IPS-NIHi11 (cell line): ENCODE results near the gene CORO2B.
A peak's percentile ranks its signal among the peaks of the same experiment; 100 is the strongest.
"Not testable (repeated sequence)": the region's sequence is repeated elsewhere in the genome, so short reads cannot be mapped to it uniquely, and the experiment has no call there.

ENCODE experiments used
- DNase-seq: peaks from one replicate; pipeline ENCODE4 v3.0.0; 2012; ENCODE audit warnings: mixed read lengths, low spot score

Gene CORO2B

GRCh38 chr15:68590721-68591389 lies 12.1 kb downstream of the CORO2B start:
- no peak for DNase-seq

GRCh38 chr15:68592054-68592453 lies 13.3 kb downstream of the CORO2B start:
- DNase-seq = no peak

GRCh38 chr15:68592544-68592943 lies 13.8 kb downstream of the CORO2B start:
- DNase-seq = no peak

GRCh38 chr15:68593341-68593740 lies 14.5 kb downstream of the CORO2B start:
- no peak for DNase-seq

GRCh38 chr15:68593828-68594532 lies 15.2 kb downstream of the CORO2B start:
- DNase-seq = no peak

GRCh38 chr15:68594533-68595259 lies 15.9 kb downstream of the CORO2B start:
- no peak for DNase-seq

- DNase-seq = no peak
Measured at GRCh38 chr15:68595260-68595564, 16.4 kb downstream of the CORO2B start.

- no peak for DNase-seq
Measured at GRCh38 chr15:68595761-68596160, 17.0 kb downstream of the CORO2B start.

- no peak for DNase-seq
Measured at GRCh38 chr15:68596691-68597090, 17.9 kb downstream of the CORO2B start.

- DNase-seq = no peak
Measured at GRCh38 chr15:68597581-68597980, 18.8 kb downstream of the CORO2B start.

- DNase-seq = no peak
Measured at GRCh38 chr15:68598171-68599152, 19.7 kb downstream of the CORO2B start.

- no peak for DNase-seq
Measured at GRCh38 chr15:68599153-68599545, 20.4 kb downstream of the CORO2B start.

GRCh38 chr15:68599560-68600071 lies 20.8 kb downstream of the CORO2B start:
- DNase-seq = peak; percentile 80

GRCh38 chr15:68601206-68602197 lies 22.7 kb downstream of the CORO2B start:
- DNase-seq = no peak

GRCh38 chr15:68602459-68603215 lies 23.8 kb downstream of the CORO2B start:
- DNase-seq = no peak

GRCh38 chr15:68603216-68603595 lies 24.4 kb downstream of the CORO2B start:
- no peak for DNase-seq

- no peak for DNase-seq
Measured at GRCh38 chr15:68603951-68604350, 25.2 kb downstream of the CORO2B start.

GRCh38 chr15:68604840-68605478 lies 26.2 kb downstream of the CORO2B start:
- not testable (repeated sequence) for DNase-seq

- DNase-seq = no peak
Measured at GRCh38 chr15:68606375-68606774, 27.6 kb downstream of the CORO2B start.
